Measurements from ENCODE around the gene EARS2. TPM values are rescaled to one million over a fixed set of nuclear protein-coding genes. Genes with fewer than 3 reads are reported as not detected.

EARS2 gene
- total and polyA plus RNA-seq, 10 of the 15 experiments (the other 5 are each of a cell fraction or from before 2014, with no cell fraction given), result 12.9 to 65.9 (median 33.5) TPM

GRCh38 chr16:23519282-23519681 is 37.9 kb downstream of the EARS2 start:
- no peaks in the 10 kb centered on the region for H3K9me3 ChIP-seq (replicated peaks; ENCODE audit: control insufficient read depth, insufficient read depth, low read length)
- no peaks in the 10 kb centered on the region for H4K20me1 ChIP-seq (ENCODE audit: control insufficient read depth, insufficient read depth)
- 99% methylated on average over 5 of the region's 5 CpGs for WGBS (ENCODE audit: insufficient coverage, insufficient replicate concordance, low lambda C conversion rate, missing lambda C conversion rate)
- in situ Hi-C loops (cut with MboI), result no loop called here
- POLR2A ChIA-PET, result interaction anchor here (1.2 kb wide), 1 partner anchor 10 kb away, joined by 4 read pairs; no protein-coding TSS in a partner anchor
- H3K36me3 ChIP-seq (ENCODE audit: control insufficient read depth in 2 of 2, insufficient read depth in 2 of 2, low read length in 1 of 2), result peaks cover 8 to 13% of the 10 kb centered on the region in 2 experiments
- H3K4me1 ChIP-seq (ENCODE audit: control insufficient read depth, insufficient read depth, low read length), result peaks cover 33% of the 10 kb centered on the region
- H2AFZ ChIP-seq (ENCODE audit: control insufficient read depth, low read depth, low read length), result no peak overlapping the region
- CTCF ChIA-PET, result interaction anchor here (0.6 to 1.4 kb wide), 2 partner anchors 10 to 11 kb away, joined by 3 read pairs; no protein-coding TSS in a partner anchor
- no peak overlapping the region for H3K4me3 ChIP-seq
- no peaks in the 10 kb centered on the region for H3K79me2 ChIP-seq (ENCODE audit: control insufficient read depth, insufficient read depth, low read length)
- H3K9ac ChIP-seq (ENCODE audit: control insufficient read depth, insufficient read depth, low read length), result no peak overlapping the region
- RAD21 ChIA-PET (ENCODE audit: unreplicated experiment), result interaction anchor here (1.5 to 2.5 kb wide), 2 partner anchors 11 to 15 kb away, joined by 4 to 7 read pairs; no protein-coding TSS in a partner anchor
- FAIRE-seq (no peak), DNase-seq (ENCODE audit: low read depth, low spot score) (no peak), ATAC-seq (peak; percentile 52)
- BruUV-seq (replicated peaks), result no TSS peak
- intact Hi-C loops (cut with micrococcal nuclease; ENCODE audit: unreplicated experiment), result no loop called here
- peak overlapping the region; percentile 71 for H3K27ac ChIP-seq (ENCODE audit: control insufficient read depth, insufficient read depth)
- SMC1A ChIA-PET (ENCODE audit: uncharacterized antibody, unreplicated experiment), result interaction anchor here (1.8 to 6.8 kb wide), 2 partner anchors 13 to 17 kb away, joined by 4 to 48 read pairs; no protein-coding TSS in a partner anchor
- TF ChIP-seq KAT2A (conservative IDR thresholded peaks at IDR 0.05; ENCODE audit: control insufficient read depth, low read depth, low read length) (no peak), NFYB (IDR thresholded peaks at IDR 0.05; ENCODE audit: insufficient read depth, low read depth, low read length) (peak; percentile 77), ZNF217 (IDR thresholded peaks at IDR 0.05) (no peak), ASH2L (IDR thresholded peaks at IDR 0.05; ENCODE audit: borderline replicate concordance, low read depth) (no peak), SUPT20H (IDR thresholded peaks at IDR 0.05; ENCODE audit: borderline replicate concordance, control insufficient read depth, low read depth, low read length) (no peak), SMC3 (IDR thresholded peaks at IDR 0.05; ENCODE audit: borderline replicate concordance, low read length) (no peak), SIN3A (IDR thresholded peaks at IDR 0.05; ENCODE audit: low read depth, low read length) (no peak), JUND (IDR thresholded peaks at IDR 0.05; ENCODE audit: low read depth, low read length) (no peak), NR2C2 (IDR thresholded peaks at IDR 0.05; ENCODE audit: borderline replicate concordance, control insufficient read depth, insufficient read length, low read depth) (no peak), YY1 (IDR thresholded peaks at IDR 0.05; ENCODE audit: low read depth, low read length) (no peak)
- TF ChIP-seq, protein P1, sequence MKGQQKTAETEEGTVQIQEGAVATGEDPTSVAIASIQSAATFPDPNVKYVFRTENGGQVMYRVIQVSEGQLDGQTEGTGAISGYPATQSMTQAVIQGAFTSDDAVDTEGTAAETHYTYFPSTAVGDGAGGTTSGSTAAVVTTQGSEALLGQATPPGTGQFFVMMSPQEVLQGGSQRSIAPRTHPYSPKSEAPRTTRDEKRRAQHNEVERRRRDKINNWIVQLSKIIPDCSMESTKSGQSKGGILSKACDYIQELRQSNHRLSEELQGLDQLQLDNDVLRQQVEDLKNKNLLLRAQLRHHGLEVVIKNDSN (IDR thresholded peaks at IDR 0.05; ENCODE audit: borderline replicate concordance, extremely low read length, insufficient read depth, low read depth, low read length), result peak; percentile 69
- TF ChIP-seq, protein P2, sequence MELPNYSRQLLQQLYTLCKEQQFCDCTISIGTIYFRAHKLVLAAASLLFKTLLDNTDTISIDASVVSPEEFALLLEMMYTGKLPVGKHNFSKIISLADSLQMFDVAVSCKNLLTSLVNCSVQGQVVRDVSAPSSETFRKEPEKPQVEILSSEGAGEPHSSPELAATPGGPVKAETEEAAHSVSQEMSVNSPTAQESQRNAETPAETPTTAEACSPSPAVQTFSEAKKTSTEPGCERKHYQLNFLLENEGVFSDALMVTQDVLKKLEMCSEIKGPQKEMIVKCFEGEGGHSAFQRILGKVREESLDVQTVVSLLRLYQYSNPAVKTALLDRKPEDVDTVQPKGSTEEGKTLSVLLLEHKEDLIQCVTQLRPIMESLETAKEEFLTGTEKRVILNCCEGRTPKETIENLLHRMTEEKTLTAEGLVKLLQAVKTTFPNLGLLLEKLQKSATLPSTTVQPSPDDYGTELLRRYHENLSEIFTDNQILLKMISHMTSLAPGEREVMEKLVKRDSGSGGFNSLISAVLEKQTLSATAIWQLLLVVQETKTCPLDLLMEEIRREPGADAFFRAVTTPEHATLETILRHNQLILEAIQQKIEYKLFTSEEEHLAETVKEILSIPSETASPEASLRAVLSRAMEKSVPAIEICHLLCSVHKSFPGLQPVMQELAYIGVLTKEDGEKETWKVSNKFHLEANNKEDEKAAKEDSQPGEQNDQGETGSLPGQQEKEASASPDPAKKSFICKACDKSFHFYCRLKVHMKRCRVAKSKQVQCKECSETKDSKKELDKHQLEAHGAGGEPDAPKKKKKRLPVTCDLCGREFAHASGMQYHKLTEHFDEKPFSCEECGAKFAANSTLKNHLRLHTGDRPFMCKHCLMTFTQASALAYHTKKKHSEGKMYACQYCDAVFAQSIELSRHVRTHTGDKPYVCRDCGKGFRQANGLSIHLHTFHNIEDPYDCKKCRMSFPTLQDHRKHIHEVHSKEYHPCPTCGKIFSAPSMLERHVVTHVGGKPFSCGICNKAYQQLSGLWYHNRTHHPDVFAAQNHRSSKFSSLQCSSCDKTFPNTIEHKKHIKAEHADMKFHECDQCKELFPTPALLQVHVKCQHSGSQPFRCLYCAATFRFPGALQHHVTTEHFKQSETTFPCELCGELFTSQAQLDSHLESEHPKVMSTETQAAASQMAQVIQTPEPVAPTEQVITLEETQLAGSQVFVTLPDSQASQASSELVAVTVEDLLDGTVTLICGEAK (IDR thresholded peaks at IDR 0.05; ENCODE audit: borderline replicate concordance), result no peak
- TF ChIP-seq, protein P3, sequence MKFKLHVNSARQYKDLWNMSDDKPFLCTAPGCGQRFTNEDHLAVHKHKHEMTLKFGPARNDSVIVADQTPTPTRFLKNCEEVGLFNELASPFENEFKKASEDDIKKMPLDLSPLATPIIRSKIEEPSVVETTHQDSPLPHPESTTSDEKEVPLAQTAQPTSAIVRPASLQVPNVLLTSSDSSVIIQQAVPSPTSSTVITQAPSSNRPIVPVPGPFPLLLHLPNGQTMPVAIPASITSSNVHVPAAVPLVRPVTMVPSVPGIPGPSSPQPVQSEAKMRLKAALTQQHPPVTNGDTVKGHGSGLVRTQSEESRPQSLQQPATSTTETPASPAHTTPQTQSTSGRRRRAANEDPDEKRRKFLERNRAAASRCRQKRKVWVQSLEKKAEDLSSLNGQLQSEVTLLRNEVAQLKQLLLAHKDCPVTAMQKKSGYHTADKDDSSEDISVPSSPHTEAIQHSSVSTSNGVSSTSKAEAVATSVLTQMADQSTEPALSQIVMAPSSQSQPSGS (IDR thresholded peaks at IDR 0.05; ENCODE audit: low read length), result no peak
- TF ChIP-seq, protein P4, sequence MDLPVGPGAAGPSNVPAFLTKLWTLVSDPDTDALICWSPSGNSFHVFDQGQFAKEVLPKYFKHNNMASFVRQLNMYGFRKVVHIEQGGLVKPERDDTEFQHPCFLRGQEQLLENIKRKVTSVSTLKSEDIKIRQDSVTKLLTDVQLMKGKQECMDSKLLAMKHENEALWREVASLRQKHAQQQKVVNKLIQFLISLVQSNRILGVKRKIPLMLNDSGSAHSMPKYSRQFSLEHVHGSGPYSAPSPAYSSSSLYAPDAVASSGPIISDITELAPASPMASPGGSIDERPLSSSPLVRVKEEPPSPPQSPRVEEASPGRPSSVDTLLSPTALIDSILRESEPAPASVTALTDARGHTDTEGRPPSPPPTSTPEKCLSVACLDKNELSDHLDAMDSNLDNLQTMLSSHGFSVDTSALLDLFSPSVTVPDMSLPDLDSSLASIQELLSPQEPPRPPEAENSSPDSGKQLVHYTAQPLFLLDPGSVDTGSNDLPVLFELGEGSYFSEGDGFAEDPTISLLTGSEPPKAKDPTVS (IDR thresholded peaks at IDR 0.05; ENCODE audit: low read depth, low read length), result no peak
- H3K27me3 ChIP-seq (replicated peaks in 1 of 2; ENCODE audit: control insufficient read depth in 2 of 2, insufficient read depth in 2 of 2, low read length in 1 of 2), result no peaks in the 10 kb centered on the region
- H3K4me2 ChIP-seq (ENCODE audit: control insufficient read depth, insufficient read depth), result no peak overlapping the region

Measured in GM12878 (cell line).